Gastroesophageal sphincter (tissue), 4 donors: ENCODE data around the gene HOMER1. TPM values are rescaled to one million over a fixed set of nuclear protein-coding genes. Genes with fewer than 3 reads are reported as not detected.

Experiments used
- ATAC-seq: fragments of 150-250 bp; one replicate; pipeline ENCODE4 v1.9.1; 2016; ENCODE audit warnings: mild to moderate bottlenecking, moderate library complexity
- H3K27ac ChIP-seq, 4 donors: fragments of 200-600 bp; sonication (generic) in 3 of 4; 1 replicate in 3 of 4; 2 replicates in 1 of 4; pipeline ENCODE4 v1.5.1; 2016 to 2019
- H3K27me3 ChIP-seq: fragments of 200-600 bp; sonication (generic); one replicate; pipeline ENCODE4 v1.5.1; 2019
- H3K36me3 ChIP-seq, 2 donors: fragments of 200-600 bp; sonication (generic); one replicate each; pipeline ENCODE4 v1.5.1; 2019; ENCODE audit warnings: control low read depth in 1 of 2
- H3K4me1 ChIP-seq, 3 donors: fragments of 200-600 bp; sonication (generic); 1 replicate in 2 of 3; 2 replicates in 1 of 3; pipeline ENCODE4 v1.5.1; 2016 to 2019; ENCODE audit warnings: control low read depth in 2 of 3
- H3K4me3 ChIP-seq, 2 donors: fragments of 200-600 bp; sonication (generic); one replicate each; pipeline ENCODE4 v1.5.1; 2019; ENCODE audit warnings: mild to moderate bottlenecking in 1 of 2, moderate library complexity in 1 of 2
- H3K9me3 ChIP-seq, 3 donors: fragments of 200-600 bp; sonication (generic); one replicate each; pipeline ENCODE4 v1.5.1; 2017 to 2019; ENCODE audit warnings: control low read depth in 2 of 3
- EP300 ChIP-seq: sonication (generic); formaldehyde crosslinking; IDR thresholded peaks from one replicate; pipeline ENCODE4 v1.6.1; 2017; ENCODE audit warnings: antibody characterized with exemption, mild to moderate bottlenecking
- POLR2A ChIP-seq, 2 donors: fragments of 450-650 bp; IDR thresholded peaks; one replicate each; pipeline ENCODE4 v1.6.1; 2017; ENCODE audit warnings: antibody characterized with exemption in 2 of 2, mild to moderate bottlenecking in 2 of 2, moderate library complexity in 1 of 2
- POLR2AphosphoS5 ChIP-seq: sonication (generic); formaldehyde crosslinking; IDR thresholded peaks from one replicate; pipeline ENCODE4 v1.6.1; 2017; ENCODE audit warnings: antibody characterized with exemption
- WGBS, 2 donors: methylation state at CpG; one replicate each; pipeline ENCODE4 v1.1.5; 2018; ENCODE audit warnings: low coverage in 1 of 2; 5-methylcytosine and 5-hydroxymethylcytosine counted together
- total RNA-seq, 4 donors: library from RNA; depleted of rRNA; stranded (reverse); fragments of >200 nt; gene quantifications; one replicate each; pipeline ENCODE4 v1.1.0, GENCODE V29; 2016
- TF ChIP-seq, protein P1 (sequence below), 4 experiments: fragments of 200-600 bp in 2 of 4; fragments of 450-650 bp in 2 of 4; sonication (generic) in 1 of 4; IDR thresholded peaks; one replicate each; pipeline ENCODE4 v1.5.1; 2017 to 2019; ENCODE audit warnings: antibody characterized with exemption in 4 of 4, mild to moderate bottlenecking in 2 of 4, moderate library complexity in 2 of 4

Gene HOMER1
- total RNA-seq, 4 donors from 2014 or later: 13.0 to 26.3 (median 15.0) TPM

DNA sequence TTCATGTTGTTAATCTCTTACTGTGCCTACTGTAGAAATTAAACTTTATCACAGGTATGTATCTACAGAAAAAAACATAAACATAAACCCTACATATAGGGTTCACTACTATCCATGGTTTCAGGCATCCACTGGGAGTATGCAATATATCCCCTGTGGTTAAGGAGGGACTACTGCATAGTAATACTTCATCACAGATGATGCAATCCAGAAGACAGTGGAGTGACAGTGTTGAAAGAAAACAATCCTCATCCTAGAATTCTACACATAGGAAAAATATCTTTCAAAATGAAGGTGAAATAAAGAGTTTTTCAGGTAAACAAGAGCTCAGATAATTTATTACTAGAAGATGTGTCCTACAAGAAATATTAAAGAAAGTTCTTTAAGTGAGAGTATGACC lies 105.9 kb downstream of the HOMER1 start:
- H3K27me3 ChIP-seq: no peaks in the 10 kb centered on the region
- peaks cover 0 to 9% (median 0%) of the 10 kb centered on the region in 3 donors for H3K9me3 ChIP-seq
- ATAC-seq: no peak
- TF ChIP-seq EP300: no peak
- no peak for TF ChIP-seq POLR2A (IDR thresholded peaks at IDR 0.05)
- no peak for TF ChIP-seq POLR2AphosphoS5
- TF ChIP-seq, protein P1, sequence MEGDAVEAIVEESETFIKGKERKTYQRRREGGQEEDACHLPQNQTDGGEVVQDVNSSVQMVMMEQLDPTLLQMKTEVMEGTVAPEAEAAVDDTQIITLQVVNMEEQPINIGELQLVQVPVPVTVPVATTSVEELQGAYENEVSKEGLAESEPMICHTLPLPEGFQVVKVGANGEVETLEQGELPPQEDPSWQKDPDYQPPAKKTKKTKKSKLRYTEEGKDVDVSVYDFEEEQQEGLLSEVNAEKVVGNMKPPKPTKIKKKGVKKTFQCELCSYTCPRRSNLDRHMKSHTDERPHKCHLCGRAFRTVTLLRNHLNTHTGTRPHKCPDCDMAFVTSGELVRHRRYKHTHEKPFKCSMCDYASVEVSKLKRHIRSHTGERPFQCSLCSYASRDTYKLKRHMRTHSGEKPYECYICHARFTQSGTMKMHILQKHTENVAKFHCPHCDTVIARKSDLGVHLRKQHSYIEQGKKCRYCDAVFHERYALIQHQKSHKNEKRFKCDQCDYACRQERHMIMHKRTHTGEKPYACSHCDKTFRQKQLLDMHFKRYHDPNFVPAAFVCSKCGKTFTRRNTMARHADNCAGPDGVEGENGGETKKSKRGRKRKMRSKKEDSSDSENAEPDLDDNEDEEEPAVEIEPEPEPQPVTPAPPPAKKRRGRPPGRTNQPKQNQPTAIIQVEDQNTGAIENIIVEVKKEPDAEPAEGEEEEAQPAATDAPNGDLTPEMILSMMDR (IDR thresholded peaks at IDR 0.05): no peak
- H3K4me3 ChIP-seq: no peak overlapping the region
- peaks cover 0 to 7% of the 10 kb centered on the region in 2 donors for H3K36me3 ChIP-seq
- no peaks in the 10 kb centered on the region for H3K4me1 ChIP-seq
- no peak overlapping the region for H3K27ac ChIP-seq

DNA sequence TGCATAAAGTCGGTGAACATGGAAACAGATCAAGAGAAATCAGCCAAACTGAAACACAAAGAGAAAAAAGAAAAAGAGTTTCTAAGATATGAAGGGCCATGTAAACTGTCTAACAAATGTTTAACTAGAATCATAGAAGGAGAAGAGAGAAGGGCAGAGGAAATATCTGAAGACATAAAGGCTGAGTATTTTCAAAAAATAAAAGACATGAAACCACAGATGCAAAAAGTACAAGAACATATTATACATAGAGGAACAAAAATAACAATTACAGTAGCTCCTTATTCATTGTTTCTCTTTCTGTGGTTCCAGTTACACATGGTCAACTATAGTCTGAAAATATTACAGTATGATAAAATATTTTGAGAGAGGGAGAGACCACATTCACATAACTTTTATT lies 106.3 kb downstream of the HOMER1 start:
- Histone ChIP-seq H3K4me3 (no peak overlapping the region), H3K27me3 (no peaks in the 10 kb centered on the region), H3K27ac (no peak overlapping the region), H3K36me3 (peaks cover 0 to 7% of the 10 kb centered on the region in 2 donors), H3K4me1 (no peaks in the 10 kb centered on the region), H3K9me3 (peaks cover 0 to 9% (median 0%) of the 10 kb centered on the region in 3 donors)
- WGBS, 2 donors: 100% methylated on average over 1 of the region's 1 CpG; no CpG with 5 or more reads in 1 of the 2 donors
- TF ChIP-seq EP300 (no peak), POLR2A (IDR thresholded peaks at IDR 0.05) (no peak), POLR2AphosphoS5 (no peak)
- TF ChIP-seq, protein P1 (IDR thresholded peaks at IDR 0.05): no peak
- ATAC-seq: no peak

DNA sequence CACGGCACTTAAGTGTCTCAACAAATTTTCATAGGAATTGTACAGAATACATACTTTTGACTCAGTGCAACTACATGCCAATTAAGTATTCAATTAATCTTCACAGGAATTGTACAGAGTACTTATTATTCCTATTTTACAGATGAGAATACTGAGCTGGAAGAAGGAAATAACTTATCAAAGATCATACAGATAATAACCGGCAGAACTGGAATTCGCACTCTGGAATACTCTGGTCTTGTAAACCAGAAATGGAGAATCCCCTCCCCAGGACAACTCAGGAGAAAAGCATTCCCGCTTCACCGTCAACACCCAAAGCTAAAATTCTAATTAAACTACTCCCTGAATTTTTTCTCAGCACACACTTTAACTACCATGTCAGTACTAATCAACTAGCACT lies 112.7 kb downstream of the HOMER1 start:
- TF ChIP-seq POLR2A (IDR thresholded peaks at IDR 0.05) (no peak), EP300 (no peak), POLR2AphosphoS5 (no peak)
- TF ChIP-seq, protein P1 (IDR thresholded peaks at IDR 0.05): no peak
- ATAC-seq: no peak
- H3K9me3 ChIP-seq: no peaks in the 10 kb centered on the region
- no peak overlapping the region for H3K27ac ChIP-seq
- H3K36me3 ChIP-seq: no peaks in the 10 kb centered on the region
- 90 to 100% methylated on average over 5 of the region's 5 CpGs for WGBS, 2 donors
- no peaks in the 10 kb centered on the region for H3K4me1 ChIP-seq
- H3K4me3 ChIP-seq: no peak overlapping the region
- H3K27me3 ChIP-seq: no peaks in the 10 kb centered on the region

DNA sequence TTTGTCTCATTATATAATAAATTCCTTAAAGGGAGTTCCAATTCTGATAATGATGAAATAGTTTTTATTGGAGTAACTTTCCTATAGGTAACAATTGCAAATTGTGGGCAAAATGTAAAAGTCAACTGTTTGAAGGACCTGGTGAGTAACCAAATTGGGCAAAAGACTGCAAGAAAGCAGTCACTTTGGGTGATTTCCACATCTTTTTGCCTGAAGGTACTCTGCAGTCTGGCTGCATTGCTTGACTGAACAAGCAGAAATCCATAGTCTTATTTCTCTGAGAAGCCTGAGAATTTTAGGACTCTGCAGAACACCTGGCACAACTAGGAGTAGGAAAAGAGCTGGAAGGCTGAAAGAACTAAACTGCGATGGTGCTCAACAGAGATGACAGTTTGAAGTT lies 114.9 kb downstream of the HOMER1 start:
- no peaks in the 10 kb centered on the region for H3K4me1 ChIP-seq
- no peak overlapping the region for H3K4me3 ChIP-seq
- 100% methylated on average over 1 of the region's 1 CpG; no CpG with 5 or more reads in 1 of the 2 donors for WGBS, 2 donors
- H3K36me3 ChIP-seq: peaks cover 0 to 15% of the 10 kb centered on the region in 2 donors
- TF ChIP-seq, protein P1 (IDR thresholded peaks at IDR 0.05): no peak
- TF ChIP-seq EP300 (no peak), POLR2A (IDR thresholded peaks at IDR 0.05) (no peak), POLR2AphosphoS5 (no peak)
- H3K27me3 ChIP-seq: no peaks in the 10 kb centered on the region
- no peak overlapping the region for H3K27ac ChIP-seq
- ATAC-seq: no peak
- H3K9me3 ChIP-seq: no peaks in the 10 kb centered on the region

DNA sequence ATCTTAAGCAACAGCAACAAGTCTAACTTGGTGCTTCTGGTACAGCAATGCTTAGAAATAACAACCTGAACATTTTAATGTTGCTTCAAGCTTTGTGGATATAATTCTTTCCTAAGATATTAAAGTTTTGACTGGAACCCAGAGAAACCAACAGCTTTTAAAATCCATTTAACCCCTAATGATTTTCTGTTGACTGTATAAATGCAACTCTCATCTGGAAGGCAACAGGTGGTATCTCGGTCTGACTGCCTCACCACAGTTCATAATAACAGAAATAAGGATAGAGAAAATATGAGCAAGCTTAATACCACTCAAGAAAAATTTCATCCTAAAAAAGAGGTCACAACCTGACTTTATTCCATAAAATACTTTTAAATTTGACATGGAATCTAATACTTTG lies 116.9 kb downstream of the HOMER1 start:
- H3K27me3 ChIP-seq: no peaks in the 10 kb centered on the region
- WGBS, 2 donors: 81 to 100% methylated on average over 1 of the region's 1 CpG
- peaks cover 0 to 15% of the 10 kb centered on the region in 2 donors for H3K36me3 ChIP-seq
- no peak for ATAC-seq
- H3K9me3 ChIP-seq: no peaks in the 10 kb centered on the region
- no peak for TF ChIP-seq POLR2AphosphoS5
- TF ChIP-seq, protein P1 (IDR thresholded peaks at IDR 0.05): no peak
- no peak for TF ChIP-seq EP300
- TF ChIP-seq POLR2A (IDR thresholded peaks at IDR 0.05): no peak
- H3K4me1 ChIP-seq: no peaks in the 10 kb centered on the region
- H3K4me3 ChIP-seq: no peak overlapping the region
- no peak overlapping the region for H3K27ac ChIP-seq
